Heart left ventricle (tissue), 13 donors: ENCODE results near the gene AHSP.
"Not testable (repeated sequence)": the region's sequence is repeated elsewhere in the genome, so short reads cannot be mapped to it uniquely, and the experiment has no call there.

Experiments
- CTCF ChIP-seq, 12 donors: fragments of 200-600 bp; sonication (generic) in 4 of 12; IDR thresholded peaks; one replicate each; pipeline versions ENCODE4 v1.5.0 to v1.8.0; 2018 to 2022; ENCODE audit warnings: antibody characterized with exemption in 12 of 12, mild to moderate bottlenecking in 5 of 12
- POLR2A ChIP-seq, 2 donors: fragments of 450-650 bp; IDR thresholded peaks; one replicate each; pipeline ENCODE4 v1.6.1; 2017; ENCODE audit warnings: antibody characterized with exemption in 2 of 2, mild to moderate bottlenecking in 2 of 2, moderate library complexity in 2 of 2
- donor health status: ischemic (EF 13 %, LVEDD 7.1; RV severe dilation, severe dysfunction).
- donor health status: DM: no; HTN: yes; CAD: no.
- donor health status: DM: no; HTN: no; CAD: no.
- donor health status: ischemic (EF 25% LVEDD 6.9; RV normal size, moderate dysfunction).
- donor health status: ischemic (EF 25% LVEDD 5.7; RV mildly dilated, moderate dysfunction).
- donor health status: ischemic (EF 35%, LVEDD 5.7; RV mildly dilated, moderate dysfunction).
- donor health status: nonischemic (EF 11% LVEDD 7.7; RV severe dilation, severe dysfunction).
- donor health status: DM: yes; HTN: yes; CAD: no.
- donor health status: PGD.
- donor health status: ischemic (EF 29% LVEDD 5.4; RV normal size, mild dysfunction).
- donor health status: nonischemic (EF 23%, LVEDD 6.1; RV moderate dilation, normal function).

DNA sequence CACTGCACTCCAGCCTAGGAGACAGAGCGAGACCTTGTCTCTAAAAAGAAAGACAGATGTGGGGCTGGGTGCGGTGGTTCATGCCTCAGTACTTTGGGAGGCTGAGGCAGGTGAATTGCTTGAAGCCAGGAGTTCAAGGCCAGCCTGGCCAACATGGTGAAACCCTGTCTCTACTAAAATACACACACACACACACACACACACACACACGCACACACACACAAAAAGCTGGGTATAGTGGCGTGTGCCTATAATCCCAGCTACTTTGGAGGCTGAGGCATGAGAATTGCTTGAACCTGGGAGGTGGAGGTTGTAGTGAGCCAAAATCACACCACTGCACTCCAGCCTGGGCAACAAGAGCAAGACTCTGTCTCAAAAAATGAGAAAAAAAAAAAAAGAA lies 43.7 kb upstream of the AHSP start:
- not testable (repeated sequence) for TF ChIP-seq CTCF, POLR2A (IDR thresholded peaks at IDR 0.05)
